ENCODE data around the gene YTHDF1. TPM values are rescaled to one million over a fixed set of nuclear protein-coding genes. Genes with fewer than 3 reads are reported as not detected.

Gene YTHDF1
- total RNA-seq (2022; extraction: Qiagen RNA extraction): 42.6 to 58.1 TPM (median 56.2 TPM) in 5 replicates

DNA sequence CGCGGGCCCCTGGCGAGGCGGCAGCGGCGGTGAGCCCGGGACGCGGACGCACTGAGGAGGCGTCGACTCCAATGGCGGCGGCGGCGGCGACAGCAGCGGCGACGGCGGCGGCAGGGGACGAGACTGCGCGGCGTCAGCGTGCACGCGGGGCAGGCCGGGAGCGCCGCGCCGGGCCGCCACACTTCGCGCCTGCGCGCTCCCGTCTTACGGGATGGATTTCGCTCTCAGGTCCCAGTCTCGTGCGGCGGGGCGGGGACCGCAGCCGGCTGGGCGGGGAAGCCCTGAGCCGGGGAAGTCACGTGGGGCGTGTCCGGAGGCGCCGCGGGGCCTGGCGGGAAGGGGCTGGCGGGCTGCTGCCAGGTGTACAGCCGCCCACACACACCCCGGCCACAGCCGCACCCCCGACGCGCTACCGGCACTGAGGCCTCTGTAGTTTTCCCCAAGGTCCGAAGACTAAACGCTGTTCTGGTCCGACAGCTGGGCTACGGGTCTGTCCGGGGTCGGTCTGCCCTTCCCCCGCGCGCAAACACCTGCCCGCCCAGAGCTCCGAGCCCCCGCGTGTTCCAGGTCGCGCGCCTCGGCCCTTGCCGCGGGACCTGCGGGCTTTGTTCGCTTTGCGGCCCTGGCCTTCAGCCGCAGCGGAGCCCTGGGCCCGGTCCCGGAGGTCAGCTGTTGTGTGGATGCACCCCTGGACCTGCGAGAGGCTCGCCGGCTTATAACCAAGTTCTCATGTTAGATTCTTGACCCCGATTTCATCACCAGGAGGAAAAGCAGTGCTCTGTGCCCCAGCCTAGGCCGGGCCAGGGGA is at the start of gene YTHDF1:
Gene YTHDF1 (minus strand): TSS at position 91 of the 808 bp plus-strand sequence. CDS start 239 bp downstream, outside the sequence.

DNA sequence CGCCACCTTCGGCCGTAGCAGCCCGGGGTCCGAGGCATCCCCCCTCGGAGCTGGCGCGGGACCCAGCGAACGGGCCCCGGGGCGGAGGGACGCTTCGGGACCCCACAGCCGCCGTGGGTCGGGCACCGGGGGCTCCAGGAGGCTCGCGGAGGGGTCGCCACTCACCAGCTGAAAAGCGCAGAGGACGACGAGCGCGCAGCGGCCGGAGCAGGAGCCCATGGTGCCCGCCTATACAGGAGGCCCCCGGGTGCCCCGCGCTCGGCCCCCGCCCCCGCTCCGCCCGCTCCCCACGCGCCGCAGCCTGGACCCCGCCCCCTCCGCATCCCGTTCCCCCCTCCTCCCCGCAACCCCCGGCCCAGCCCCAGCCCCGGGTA is 38.3 kb upstream of the YTHDF1 start, which contains the start of gene NKAIN4:
Gene NKAIN4 (minus strand): TSS at position 232 of the 374 bp plus-strand sequence. CDS start 13 bp downstream, at position 219.

DNA sequence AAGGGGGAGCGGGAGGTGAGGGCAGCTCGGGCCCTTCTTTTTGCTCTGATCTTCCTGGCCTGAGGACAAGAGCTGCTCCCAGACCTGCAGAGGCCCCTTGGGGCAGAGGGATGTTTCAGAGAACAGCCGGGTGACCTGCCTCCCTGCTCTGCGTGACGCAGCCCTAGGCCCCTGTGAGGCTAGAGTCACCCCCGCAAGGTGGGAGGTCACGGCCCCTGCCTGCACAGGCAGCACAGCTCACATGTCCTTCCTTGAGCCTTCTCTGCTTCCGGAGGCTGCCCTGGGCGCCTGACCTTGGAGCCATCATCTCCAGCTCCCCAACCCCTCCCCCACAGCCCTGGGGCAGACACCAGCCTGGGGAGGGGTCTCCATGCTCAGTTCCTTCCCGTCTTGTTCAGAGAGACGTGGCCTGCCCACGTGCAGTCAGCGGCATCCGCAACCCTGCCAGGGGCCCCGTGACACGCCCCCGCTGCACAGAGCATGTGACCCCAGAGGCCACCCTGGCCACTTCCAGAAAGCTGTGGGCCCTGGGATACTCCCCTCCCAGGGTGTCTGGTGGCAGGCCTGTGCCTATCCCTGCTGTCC is 19.6 kb upstream of the YTHDF1 start, which contains the start of gene BIRC7:
Gene BIRC7 (plus strand): TSS at position 507 of the 585 bp plus-strand sequence. CDS start 192 bp downstream, outside the sequence.

Other genes with a start within 250 kb of the YTHDF1 start
- 0.12 TPM in 1 of 5 replicates, not detected in the others for gene BHLHE23, start 209.2 kb downstream of the YTHDF1 start, total RNA-seq (2022; extraction: Qiagen RNA extraction)
- 1.3 to 2.4 TPM (median 1.8 TPM) in 5 replicates for gene BIRC7, start 19.8 kb upstream of the YTHDF1 start, total RNA-seq (2022; extraction: Qiagen RNA extraction)
- 3.7 to 6.3 TPM (median 4.4 TPM) in 5 replicates for gene NKAIN4, start 38.3 kb upstream of the YTHDF1 start, total RNA-seq (2022; extraction: Qiagen RNA extraction)
- 34.4 to 68.0 TPM (median 62.0 TPM) in 5 replicates for gene ARFGAP1, start 56.7 kb upstream of the YTHDF1 start, total RNA-seq (2022; extraction: Qiagen RNA extraction)
- 0.27 to 0.87 TPM (median 0.45 TPM) in 5 replicates for gene COL20A1, start 77.1 kb upstream of the YTHDF1 start, total RNA-seq (2022; extraction: Qiagen RNA extraction)
- gene CHRNA4, start 145.2 kb upstream of the YTHDF1 start, total RNA-seq (2022; extraction: Qiagen RNA extraction): 0.28 to 1.3 TPM (median 0.61 TPM) in 5 replicates

Measured in A549 treated with dexamethasone at 1 μM for 4 hours (cell line).